Measurements from ENCODE around the gene RDM1.
A peak's percentile ranks its signal among the peaks of the same experiment; 100 is the strongest.
"Not testable (repeated sequence)": the region's sequence is repeated elsewhere in the genome, so short reads cannot be mapped to it uniquely, and the experiment has no call there.

RDM1 gene

GRCh38 chr17:35900708-35901480, 29.7 kb downstream of the RDM1 start:
- no peak for DNase-seq (ENCODE audit: low read depth in 1 of 2, low spot score in 1 of 2)

DNA sequence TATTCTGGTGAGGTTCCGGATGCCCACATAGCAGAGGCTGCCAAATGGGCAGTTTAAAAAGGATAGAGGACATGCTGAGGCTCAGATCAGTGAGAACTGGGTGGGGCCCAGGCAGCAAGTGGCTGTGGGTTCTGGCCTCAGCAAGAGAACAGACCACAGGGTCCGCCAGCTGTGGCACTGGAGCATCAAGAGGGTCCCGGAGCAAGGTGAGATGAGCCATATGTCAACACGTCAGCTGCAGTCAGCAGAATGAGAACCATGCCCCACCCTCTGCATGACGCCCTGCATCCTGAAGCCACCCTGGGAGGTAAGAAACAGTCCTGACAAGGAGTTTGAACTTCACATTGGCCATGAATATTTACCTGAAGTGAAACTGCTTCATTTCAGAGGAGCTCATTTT, 30.3 kb downstream of the RDM1 start:
- DNase-seq (ENCODE audit: low read depth in 1 of 2, low spot score in 1 of 2), result no peak

DNA sequence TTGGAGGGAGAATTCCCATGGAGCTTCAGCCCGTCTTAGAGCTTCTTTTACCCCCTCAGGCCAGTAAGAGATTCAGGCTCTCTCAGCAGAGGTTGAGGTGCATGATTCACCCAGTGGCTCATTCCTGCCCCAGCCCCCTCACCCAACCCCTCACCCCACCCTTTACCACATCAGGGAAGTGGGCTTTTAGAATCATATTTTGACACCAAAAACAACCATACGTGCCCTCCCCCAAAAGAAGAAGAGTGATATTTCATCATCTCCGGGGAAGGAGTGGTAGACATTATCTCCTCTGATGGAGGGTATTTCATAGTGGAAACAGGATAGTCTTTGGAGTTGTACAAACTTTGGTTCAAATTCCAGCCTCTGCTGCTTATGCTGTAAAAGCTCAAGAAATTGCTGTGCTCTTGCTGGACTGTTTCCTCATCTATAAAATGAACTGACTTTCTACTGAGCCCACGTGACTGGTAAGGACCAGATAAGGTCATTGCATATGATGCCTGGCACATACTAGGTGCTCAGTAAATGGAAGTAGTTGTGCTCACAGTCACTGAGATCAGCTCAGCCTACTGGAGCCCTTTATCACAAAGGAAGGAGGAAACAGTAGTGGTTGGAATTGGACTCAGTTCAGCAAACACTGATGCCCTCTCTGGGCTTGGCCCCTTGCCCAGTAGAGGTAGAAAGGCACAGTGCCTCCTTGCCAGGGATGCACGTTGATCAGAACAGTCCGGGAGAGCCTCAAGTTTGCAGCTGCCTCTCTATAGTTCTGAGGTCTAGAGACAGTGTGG, 32.1 kb downstream of the RDM1 start:
- DNase-seq (ENCODE audit: low read depth in 1 of 2, low spot score in 1 of 2), result no peak

GRCh38 chr17:35897772-35898171, 32.8 kb downstream of the RDM1 start:
- DNase-seq (ENCODE audit: low read depth in 1 of 2, low spot score in 1 of 2), result not testable (repeated sequence)

DNA sequence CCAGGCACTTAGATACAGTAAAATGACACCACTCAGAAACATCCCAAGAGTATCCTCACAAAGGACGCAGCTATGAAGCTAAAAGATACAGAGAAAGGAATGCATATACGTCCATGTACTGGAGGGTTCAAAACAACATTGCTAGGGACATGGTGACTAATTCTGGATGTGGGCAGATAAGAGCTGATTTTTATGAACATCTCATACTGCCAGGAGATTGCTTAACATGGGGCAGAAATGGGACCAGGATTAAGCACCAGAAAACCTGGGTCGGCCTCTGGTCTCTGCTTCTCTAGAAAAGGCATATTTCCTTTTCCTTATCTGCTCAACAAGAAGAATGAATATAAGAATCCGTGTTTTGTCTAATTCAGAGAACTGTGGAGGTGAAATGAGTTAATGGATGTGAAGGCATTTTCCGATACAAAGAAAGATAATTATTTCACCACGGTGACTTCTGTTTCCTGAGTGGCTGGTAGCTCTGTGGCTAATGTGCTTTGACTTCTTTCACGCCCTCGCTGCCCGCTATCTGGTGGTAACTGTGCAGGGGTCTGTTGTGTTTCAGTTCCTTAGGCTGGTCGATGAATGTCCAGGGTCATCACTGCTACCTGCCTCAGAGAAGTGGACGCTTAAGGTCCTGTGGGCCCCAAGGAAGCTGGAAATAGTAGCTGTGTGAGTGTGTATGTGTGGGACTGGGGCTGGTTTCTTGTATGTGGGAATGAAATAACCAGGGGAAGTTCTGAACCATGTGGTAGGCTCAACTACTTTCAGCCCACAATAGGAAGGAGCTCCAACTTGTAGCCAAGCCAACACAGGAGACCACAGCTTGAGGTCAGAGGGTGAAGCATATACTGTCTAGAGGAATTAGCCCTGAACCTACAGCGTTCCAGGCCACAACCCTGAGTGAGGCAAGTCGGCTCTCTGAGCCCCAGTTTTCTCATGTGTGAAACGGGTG, 34.7 kb downstream of the RDM1 start:
- no peak for DNase-seq (ENCODE audit: low read depth in 1 of 2, low spot score in 1 of 2)

DNA sequence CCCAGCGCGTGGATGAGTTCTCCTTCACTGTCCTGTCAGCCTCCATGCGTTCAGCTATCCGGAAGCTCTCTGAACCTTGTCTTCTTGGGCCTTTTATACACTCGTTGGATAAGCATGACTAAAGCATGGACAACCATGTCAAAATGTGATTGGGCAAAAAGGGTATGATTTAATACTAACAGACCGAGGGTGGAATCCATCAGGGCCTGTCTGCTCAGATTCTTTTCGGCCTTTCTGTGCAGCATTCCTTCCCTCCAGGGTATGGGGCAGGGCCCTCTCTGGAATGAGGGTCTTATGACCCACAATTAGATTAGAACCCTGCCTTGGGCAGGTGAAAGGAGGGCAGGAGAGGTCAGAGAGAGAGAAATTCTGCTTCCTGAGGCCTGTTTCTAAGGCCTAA, 36.4 kb downstream of the RDM1 start:
- no peak for DNase-seq (ENCODE audit: low read depth in 1 of 2, low spot score in 1 of 2)

GRCh38 chr17:35893751-35894150, 36.8 kb downstream of the RDM1 start:
- no peak for DNase-seq (ENCODE audit: low read depth in 1 of 2, low spot score in 1 of 2)

GRCh38 chr17:35892091-35893035, 38.2 kb downstream of the RDM1 start:
- DNase-seq (ENCODE audit: low read depth in 1 of 2, low spot score in 1 of 2), result peak in 1 of 2 donors; percentile 32

DNA sequence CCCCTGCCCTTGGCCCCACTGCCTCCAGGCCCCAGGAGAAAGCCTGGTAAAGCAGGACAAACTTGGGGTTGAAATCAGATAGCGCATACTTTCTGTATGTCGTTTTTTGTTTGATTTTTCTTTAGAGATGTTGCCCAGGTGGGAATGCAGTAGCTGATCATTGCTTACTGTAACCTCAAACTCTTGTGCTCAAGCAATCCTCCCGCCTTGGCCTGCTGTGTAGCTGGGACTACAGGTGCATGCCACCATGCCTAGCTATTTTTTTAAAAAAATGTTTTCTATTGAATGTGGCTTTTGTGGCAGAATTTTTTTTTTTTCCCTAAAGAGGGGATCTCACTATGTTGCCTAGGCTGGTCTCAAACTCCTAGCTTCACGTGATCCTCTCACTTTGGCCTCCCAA, 39.3 kb downstream of the RDM1 start:
- no peak for DNase-seq (ENCODE audit: low read depth in 1 of 2, low spot score in 1 of 2)

- DNase-seq (ENCODE audit: low read depth in 1 of 2, low spot score in 1 of 2), result no peak
These were observed 39.8 kb downstream of the RDM1 start for GRCh38 chr17:35890774-35891155.

DNA sequence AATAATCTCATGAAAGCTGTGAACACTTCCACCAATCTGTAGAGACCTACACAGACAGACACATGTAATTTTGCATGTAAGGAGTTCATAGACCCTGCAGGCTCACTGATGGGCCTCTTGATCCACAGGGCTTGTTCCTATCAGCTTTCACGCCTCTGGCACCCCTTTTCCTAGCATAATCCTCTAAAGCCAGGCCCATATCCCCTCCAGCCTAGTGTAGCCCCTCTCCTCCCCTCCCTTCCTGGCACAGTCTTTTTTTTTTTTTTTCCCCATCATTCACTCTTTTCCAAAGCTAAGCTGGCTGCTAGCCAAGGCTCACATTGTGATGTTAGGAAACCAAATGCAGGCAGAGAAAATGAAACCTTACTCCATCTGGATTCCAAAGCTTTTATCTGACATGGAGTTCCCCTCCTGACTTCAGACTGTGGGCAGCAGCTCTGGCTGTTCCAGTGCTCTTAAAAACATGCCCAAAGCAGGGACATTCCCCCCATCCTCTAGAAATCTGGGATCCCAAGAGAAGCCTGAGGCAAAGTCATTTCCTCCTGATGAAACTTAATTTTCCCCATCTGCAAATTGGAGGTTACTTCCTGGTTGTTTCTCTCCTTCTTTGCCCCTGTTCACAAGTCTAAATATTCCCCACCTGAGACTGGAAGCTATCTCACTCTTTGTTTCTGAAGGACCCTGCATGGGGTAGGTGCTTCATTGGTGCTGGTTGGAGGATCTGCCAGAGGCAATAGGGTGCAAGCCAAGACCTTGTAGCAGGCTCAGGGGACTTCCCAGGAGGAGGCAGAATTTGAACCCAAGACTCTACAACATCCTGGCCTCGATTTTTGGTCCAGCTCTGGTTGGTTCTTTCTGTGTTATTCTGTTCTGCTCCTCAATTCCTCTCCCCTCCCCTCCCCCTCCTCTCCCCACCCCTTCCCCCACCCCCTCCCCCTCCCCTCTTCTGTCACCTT, 40.5 kb downstream of the RDM1 start:
- DNase-seq (ENCODE audit: low read depth in 1 of 2, low spot score in 1 of 2), result no peak

DNA sequence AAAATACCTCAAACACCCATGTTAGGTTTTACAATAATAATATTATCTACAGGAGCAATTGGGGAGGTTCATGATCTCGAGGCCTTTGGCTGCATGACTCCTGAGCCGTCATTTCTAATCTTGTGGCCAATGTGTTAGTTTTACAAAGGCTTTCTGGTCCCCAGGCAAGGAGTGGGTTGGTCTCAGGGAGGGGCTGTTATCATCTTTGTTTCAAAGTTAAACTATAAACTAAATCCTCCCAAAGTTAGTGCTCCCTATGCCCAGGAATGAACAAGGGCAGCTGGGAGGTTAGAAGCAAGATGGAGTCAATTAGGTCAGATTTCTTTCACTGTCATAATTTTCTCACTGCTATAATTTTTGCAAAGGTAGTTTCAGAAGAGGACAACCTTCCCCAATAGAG, 41.3 kb downstream of the RDM1 start:
- no peak for DNase-seq (ENCODE audit: low read depth in 1 of 2, low spot score in 1 of 2)

- peak in 1 of 2 donors; percentile 18 for DNase-seq (ENCODE audit: low read depth in 1 of 2, low spot score in 1 of 2)
These were observed 50.6 kb downstream of the RDM1 start, which contains the start of gene CCL5 for GRCh38 chr17:35879773-35880654. Gene CCL5, minus strand, starts transcription at chr17:35880360.

GRCh38 chr17:35878361-35878760, 52.2 kb downstream of the RDM1 start:
- DNase-seq (ENCODE audit: low read depth in 1 of 2, low spot score in 1 of 2), result no peak

- no peak for DNase-seq (ENCODE audit: low read depth in 1 of 2, low spot score in 1 of 2)
These were observed 53.1 kb downstream of the RDM1 start for GRCh38 chr17:35877345-35878029.

- no peak for DNase-seq (ENCODE audit: low read depth in 1 of 2, low spot score in 1 of 2)
These were observed 54.0 kb downstream of the RDM1 start for GRCh38 chr17:35876534-35876933.

DNA sequence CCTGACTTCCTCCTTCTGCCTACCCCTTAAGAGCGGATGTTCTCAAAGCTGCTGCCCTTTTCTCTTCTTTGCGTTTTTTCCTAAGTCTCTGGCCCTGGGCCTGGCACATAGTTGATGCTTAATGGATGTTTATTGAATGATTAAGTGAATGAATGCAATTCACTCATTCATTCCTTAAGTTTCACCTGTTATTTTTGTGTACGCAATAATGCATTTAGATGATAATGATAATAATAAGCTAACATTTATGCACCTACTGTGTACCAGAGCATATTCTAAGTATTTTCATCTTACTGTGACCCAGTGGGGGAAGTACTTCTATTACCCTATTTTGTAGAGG, 54.8 kb downstream of the RDM1 start:
- no peak for DNase-seq (ENCODE audit: low read depth in 1 of 2, low spot score in 1 of 2)
